HL-60/S4 treated with retinoic acid at 250 ng/mL for 4 days and 3 days (cell line): ENCODE data around the gene GMPR2.

ENCODE experiments used
- in situ Hi-C: fragments of 300-500 bp; cut with MboI; formaldehyde crosslinking; loops from 2 replicates; pipeline ENCODE4 v1.7.0; 2022; ENCODE audit warnings: low sequenced_read_pairs

The GMPR2 gene

GRCh38 chr14:24232645-24233537 is at the start of gene GMPR2:
Gene GMPR2 (plus strand): TSS chr14:24232929. CDS start chr14:24233254, 325 bp downstream.
- in situ Hi-C loops, result loop anchor here (25.0 kb wide), 1 partner anchor 204 kb away; the partner anchor contains the start of genes CBLN3, KHNYN and SDR39U1

GRCh38 chr14:24183014-24183481 is 49.7 kb upstream of the GMPR2 start:
- in situ Hi-C loops, result no loop called here

- in situ Hi-C loops, result no loop called here
These were observed 48.4 kb upstream of the GMPR2 start for GRCh38 chr14:24184104-24184970.

- in situ Hi-C loops, result no loop called here
These were observed 47.7 kb upstream of the GMPR2 start for GRCh38 chr14:24185026-24185425.

GRCh38 chr14:24185741-24186140 is 47.0 kb upstream of the GMPR2 start:
- in situ Hi-C loops, result no loop called here

- in situ Hi-C loops, result no loop called here
These were observed 45.7 kb upstream of the GMPR2 start for GRCh38 chr14:24186831-24187538.

- in situ Hi-C loops, result no loop called here
These were observed 45.2 kb upstream of the GMPR2 start for GRCh38 chr14:24187539-24187915.

GRCh38 chr14:24188251-24189058 is 44.3 kb upstream of the GMPR2 start, which contains the start of gene IPO4:
Gene IPO4 (minus strand): TSS chr14:24188816. CDS start chr14:24188787, 29 bp downstream.
- in situ Hi-C loops, result no loop called here

GRCh38 chr14:24189059-24189375 is 43.7 kb upstream of the GMPR2 start:
- in situ Hi-C loops, result no loop called here

GRCh38 chr14:24189460-24189859 is 43.3 kb upstream of the GMPR2 start:
- in situ Hi-C loops, result no loop called here

- in situ Hi-C loops, result no loop called here
These were observed 42.3 kb upstream of the GMPR2 start for GRCh38 chr14:24190416-24190815.

- in situ Hi-C loops, result no loop called here
These were observed 39.8 kb upstream of the GMPR2 start for GRCh38 chr14:24192933-24193332.

GRCh38 chr14:24194186-24194872 is 38.4 kb upstream of the GMPR2 start:
- in situ Hi-C loops, result no loop called here

GRCh38 chr14:24194873-24195185 is 37.9 kb upstream of the GMPR2 start:
- in situ Hi-C loops, result no loop called here

- in situ Hi-C loops, result no loop called here
These were observed 37.3 kb upstream of the GMPR2 start, which contains the start of gene TM9SF1 for GRCh38 chr14:24195186-24196070. Gene TM9SF1 (minus strand): TSS chr14:24195441. CDS start chr14:24195019, 422 bp downstream.

GRCh38 chr14:24196071-24197055 is 36.4 kb upstream of the GMPR2 start:
- in situ Hi-C loops, result no loop called here

GRCh38 chr14:24197056-24197450 is 35.7 kb upstream of the GMPR2 start:
- in situ Hi-C loops, result no loop called here
